CD4-positive, alpha-beta T cell treated with Interleukin-6 for 4 hours (primary cell): ENCODE results near the gene RBM33.

ENCODE experiments used
- DNase-seq: peaks from one replicate; pipeline ENCODE4 v3.0.0-alpha.2; 2020; ENCODE audit warnings: mixed read lengths

Gene RBM33

DNA sequence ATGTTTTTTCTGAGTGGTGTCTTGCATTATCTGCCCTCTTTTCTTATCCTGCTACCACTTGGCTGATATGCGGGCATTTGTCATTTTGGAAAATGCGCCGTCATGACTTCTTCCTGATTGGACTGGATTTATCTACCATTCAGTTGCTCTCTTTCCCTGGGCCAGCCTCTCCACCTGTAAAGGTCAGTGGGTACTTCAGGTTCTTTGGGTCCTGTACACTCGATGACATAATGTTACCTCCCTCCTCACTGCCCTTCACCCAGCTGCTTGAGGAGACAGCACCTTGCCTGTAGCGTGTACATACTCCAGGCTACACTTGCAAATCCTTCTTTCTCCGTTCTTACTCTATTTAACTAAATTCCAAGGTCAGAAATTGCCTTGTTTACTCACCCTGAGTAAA is 83.7 kb downstream of the RBM33 start:
- no peak for DNase-seq

DNA sequence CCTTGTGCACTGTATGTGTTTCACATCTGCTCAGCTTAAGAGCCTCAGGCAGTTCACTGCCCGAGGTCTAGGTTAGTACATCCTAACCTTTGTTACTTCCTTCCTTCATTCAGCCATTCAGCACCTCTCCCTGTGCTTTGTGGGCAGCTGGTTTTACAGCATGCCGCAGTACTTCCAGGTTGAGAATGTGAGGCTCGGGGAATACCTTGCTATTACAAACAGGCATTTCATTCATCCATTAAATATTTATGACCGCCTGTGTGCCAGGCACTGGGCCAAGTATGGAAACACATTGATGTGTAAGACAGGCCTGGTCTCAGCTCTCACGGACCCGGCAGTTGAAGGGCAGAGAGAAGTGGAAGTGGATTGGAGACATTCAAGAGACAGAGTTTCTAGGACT is 85.4 kb downstream of the RBM33 start:
- no peak for DNase-seq

DNA sequence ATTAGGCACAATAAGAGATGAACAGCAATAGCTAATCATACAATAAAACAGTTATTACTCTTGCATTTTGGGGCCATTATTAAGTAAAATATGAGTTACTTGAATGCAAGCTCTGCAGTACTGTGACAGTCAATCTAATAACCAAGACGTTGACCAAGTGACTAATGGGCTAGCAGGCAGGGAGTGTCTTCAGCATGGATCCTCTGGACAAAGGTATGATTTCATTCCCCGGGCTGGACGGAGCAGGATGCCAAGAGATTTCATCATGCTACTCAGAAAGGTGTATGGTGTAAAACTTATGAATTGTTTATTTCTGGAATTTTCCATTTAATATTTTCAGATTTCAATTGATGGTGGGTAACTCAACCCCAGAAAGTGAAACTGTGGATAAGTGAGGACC is 86.9 kb downstream of the RBM33 start:
- no peak for DNase-seq

DNA sequence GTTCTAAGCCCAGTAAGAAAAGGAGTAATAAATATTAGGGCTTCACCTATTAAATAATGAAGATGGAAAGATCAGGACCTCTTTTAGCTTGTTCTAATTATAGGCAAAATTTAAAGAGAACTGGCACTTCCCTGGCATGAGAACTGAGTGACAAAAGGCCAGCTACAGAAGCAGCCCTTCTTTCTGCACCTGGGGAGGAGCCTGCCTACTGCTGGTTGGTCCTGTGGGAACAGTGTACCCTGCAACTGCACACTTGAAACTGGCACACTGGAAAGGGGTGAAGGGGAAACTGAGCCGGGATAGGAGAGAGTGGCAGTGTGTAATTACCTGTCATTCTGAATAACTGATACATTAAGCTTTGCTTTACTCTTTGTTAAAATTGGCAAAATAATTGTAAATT is 87.4 kb downstream of the RBM33 start:
- no peak for DNase-seq

DNA sequence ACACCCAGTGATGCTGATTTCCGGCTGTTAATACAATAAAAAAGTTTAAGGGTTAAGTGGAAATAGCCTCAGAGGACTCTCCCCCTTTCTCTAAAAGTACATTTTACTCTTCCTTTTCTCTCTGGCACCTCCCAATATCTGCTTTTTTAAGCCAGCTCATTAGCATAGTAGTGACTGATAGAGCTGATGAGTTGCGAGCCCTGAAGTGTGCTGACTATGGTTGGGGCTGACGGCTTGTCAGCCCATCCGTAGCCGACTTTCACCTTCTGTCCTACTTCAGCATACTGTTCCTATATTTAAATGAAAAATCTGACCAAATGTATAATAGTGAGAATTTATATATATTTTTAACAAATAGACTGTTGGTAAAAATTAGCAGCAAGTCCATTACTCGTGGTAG is 87.8 kb downstream of the RBM33 start:
- no peak for DNase-seq

DNA sequence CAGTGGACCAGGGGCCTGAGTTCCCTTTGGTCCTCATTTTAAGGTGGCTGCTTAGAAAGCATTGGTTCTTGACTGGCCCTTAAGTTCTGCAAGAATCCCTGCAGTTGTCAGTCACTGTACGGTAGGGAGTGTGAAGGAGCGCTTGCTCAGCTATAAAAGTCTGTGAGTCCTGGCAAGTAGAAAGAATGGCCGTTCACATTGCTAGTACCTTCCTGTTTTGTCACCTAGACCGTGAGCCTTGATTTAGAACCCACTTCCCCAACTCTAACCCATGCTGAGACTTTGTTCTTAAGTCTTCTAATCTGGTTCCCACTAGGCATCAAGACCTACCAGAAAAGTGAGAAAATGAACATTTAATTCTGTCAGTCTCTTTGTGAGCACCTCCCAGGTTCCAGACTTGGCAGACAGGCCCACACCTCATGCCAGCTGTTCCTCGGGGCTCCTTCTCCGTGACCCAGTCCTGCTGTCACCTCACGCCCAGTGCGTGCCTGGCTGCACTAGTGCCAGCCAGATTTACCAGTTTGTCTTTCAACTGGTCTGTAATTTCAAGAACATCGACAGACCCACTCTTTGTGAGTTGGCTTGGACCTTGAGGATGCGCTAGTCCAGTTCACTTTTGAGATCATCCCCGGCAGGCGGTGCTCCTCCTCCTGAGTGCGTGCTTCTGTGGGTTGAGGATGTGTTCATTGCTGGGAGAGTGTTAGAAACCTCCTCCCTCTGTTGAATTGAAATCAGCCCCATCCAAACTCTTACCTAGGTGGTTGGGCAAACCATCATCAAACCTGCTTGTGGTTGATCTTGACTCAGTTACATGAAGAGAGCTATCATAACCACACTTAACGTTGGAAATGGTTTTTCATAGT is 89.4 kb downstream of the RBM33 start:
- DNase-seq, result no peak

DNA sequence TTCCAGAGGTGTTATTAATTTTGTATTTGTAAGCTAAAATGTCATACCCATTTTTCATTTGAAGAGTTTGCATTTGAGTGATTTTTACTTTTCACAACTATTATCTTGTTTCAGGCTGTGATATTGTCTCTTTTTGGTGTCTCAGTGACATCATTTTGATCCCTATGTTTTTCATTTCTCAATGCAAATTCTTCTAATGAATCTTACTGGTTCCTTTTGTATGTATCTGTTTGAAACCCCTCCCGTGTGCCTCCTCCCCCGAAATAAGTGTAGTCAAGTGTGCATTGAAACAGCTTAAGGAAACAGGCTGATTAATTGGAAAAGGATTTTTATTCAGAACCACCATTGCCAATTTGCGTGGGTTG is 90.0 kb downstream of the RBM33 start:
- no peak for DNase-seq

DNA sequence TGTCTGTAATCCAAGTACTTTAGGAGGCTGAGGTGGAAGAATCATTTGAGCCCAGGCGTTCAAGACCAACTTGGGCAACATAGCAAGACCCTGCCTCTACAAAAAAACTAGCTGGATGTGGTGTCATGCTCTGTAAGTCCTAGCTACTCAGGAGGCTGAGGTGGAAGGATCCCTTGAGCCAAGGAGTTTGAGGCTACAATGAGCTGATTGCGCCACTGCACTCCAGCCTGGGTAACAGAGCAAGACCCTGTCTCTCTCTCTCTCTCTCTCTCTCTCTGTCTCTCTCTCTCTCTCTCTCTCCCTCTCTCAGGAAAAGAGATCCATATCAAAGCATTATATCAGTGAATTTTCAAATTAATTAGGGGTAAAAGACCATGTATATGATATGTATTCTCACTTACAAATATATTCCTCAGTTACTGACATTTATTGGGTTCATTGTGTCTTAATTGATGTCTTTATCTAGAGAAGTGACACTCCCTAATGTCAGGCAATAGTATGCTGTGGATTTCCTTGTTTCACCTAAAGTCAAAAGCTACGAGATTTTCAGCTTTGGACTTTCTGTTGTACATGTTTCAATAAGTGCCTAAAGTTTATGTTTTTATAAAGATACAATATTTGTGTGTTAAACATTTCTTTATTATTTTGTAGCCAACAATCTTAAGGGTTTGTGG is 91.1 kb downstream of the RBM33 start:
- no peak for DNase-seq

DNA sequence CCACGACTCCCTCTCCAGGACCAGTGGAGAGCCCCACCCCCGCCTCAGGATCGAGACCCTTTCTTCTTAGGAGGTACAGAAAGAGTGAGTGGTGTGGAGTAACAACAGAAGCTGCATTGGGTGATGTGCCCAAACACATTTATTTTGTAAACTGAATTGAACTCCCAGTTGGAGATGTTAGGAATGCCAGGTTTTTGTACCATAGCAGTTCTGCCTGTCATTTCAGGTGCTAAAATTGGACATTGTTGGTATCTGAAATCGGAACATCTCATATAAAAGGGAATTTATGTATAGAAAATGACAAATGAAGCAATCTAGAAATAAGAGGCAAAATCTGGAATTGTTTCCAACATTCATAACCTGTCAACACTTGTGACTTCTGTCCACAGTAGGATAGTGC is 93.1 kb downstream of the RBM33 start:
- DNase-seq, result no peak

DNA sequence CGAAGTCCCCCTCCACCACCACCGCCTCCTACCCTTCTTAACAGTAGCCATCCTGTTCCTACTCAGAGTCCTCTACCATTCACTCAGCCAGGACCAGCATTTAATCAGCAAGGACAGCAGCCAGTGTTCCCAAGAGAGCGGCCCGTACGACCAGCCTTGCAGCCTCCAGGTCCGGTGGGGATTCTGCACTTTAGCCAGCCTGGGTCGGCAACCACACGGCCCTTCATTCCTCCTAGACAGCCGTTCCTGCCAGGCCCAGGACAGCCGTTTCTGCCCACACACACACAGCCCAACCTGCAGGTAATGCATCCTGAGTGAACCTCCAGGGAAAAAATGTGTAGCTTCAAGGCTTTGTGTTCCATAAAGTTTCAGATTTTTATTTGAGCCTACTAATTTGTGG is 93.6 kb downstream of the RBM33 start:
- DNase-seq, result no peak

DNA sequence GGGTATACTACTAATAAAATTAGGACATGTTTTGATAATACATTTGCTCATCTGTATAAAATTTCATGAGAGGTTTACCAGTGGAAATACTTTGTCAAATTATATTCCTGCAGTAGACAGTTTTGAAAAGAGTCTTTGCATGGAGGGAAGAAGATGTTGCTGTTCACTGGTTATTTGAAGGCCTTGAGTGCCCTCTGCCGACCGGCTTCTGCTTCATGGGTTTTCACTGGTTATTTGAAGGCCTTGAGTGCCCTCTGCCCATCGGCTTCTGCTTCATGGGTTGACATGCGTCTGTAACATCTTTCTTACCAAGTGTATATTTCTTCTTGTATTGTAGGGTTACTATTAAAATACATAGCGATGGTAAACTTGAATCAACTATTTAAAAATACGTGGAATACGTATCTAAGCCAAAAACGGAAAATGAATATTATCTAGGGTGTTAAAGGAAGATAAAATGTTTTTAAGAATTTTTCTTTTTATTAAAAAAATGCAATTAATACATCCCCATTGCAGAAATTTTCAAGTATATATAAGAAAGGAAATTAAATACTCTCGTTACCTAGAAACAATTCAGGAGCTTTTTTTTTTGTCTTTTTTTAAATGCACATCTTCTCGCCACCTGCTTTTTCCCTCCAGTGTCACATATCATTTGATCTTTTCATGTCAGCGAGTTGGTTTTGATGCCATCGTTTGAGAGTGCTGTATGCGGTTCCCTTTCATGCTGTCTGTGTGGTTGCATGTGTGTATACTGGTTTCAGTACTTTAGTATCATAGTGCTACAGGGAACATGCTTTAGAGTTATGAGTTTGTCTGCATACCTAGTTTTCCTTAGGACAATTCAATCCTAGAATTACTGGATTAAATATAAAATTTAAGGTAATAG is 94.4 kb downstream of the RBM33 start:
- DNase-seq, result peak; percentile 76

DNA sequence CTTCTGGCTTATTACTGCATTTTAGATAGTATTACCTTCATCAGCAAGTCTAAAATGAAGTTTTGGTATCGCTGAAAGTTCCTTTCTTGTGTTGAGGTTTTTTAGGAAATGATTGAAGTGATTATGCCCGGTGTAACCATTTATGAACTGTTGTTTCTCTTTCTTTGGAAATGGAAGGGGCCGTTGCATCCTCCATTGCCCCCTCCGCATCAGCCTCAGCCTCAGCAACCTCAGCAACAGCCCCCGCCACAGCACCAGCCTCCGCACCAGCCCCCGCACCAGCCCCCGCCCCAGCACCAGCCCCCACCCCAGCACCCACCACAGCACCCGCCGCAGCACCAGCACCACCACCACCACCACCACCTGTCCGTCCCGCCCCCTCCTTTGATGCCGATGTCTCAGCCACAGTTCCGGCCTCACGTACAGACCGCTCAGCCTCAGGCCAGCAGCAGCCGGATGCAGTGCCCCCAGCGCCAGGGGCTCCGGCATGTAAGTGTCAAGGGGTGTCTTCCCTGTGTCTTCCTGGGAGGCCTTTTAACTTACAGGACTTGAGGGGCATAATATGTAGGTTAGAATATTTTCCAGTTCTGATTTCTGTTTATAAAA is 95.2 kb downstream of the RBM33 start:
- peak; percentile 28 for DNase-seq

DNA sequence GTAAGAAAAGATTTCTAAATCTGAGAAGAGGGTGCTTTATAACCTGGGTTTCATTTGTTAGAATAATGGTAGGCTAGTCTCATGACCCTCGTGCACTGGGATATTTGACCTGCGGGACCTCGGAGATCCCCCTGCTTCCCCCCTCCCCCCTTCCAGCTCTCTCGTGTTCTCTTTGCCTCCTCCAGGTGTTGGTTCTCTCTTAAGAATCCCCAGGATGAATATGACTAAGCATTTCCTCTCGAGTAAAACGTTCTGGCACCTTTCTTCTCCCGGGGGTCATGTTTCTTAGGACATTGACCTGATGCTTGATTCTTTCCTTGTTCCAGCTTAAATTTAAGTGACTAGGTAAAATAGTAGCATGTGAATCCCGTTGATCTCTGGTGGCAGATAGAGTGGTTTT is 96.6 kb downstream of the RBM33 start:
- no peak for DNase-seq

DNA sequence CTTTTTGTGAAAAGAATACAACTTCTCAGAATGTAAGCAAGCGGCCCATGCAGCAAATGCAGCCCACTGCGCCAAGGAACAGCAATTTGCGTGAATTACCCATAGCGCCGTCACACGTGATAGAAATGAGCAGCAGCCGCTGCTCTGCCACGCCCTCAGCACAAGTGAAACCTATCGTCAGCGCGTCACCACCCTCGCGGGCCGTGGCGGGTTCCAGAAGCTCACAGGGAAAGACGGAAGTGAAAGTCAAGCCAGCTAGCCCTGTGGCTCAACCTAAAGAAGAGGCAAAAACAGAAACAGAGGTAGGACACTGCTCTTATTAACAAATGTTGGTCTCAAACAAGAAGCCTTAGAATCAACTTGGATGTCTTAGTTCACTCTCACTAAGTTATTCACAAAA is 97.3 kb downstream of the RBM33 start:
- DNase-seq, result no peak

DNA sequence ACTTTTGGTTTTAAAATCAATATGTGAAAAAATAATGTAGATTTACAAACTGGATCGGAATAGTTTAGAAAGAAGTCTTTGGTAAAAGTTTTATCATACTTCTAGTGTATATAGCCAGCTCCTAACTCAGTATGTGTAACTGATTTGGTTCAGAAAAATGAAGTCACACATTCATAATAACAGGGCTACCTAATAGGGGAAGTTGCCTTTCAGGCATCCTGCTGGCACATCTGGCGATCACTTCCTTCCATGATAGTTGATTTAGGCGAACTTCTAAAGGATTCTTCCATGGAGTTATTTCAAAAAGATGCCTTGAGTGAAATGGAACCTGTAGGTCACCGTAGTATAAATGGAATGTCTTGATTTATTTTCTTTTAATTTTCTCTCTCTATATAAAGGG is 98.7 kb downstream of the RBM33 start:
- no peak for DNase-seq

DNA sequence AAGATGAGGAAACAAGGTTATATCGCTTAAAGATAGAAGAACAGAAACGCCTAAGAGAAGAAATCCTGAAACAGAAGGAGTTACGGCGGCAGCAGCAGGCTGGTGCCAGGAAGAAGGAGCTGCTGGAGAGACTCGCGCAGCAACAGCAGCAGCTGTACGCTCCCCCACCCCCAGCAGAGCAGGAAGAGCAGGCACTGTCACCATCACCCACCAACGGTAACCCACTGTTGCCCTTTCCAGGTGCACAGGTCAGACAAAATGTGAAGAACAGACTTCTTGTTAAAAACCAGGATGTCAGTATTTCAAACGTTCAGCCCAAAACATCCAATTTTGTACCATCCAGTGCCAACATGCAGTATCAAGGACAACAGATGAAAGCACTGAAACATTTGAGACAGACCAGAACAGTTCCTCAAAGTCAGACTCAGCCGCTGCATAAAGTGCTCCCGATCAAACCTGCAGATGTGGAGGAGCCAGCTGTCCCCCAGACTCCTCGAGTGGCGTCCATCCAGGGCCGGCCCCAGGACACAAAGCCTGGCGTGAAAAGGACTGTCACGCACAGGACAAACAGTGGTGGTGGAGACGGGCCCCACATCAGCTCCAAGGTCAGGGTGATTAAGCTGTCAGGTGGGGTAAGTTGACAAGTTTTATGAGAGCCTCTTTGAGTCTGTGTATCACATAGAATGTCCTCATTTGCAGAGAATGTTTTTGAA is 100.7 kb downstream of the RBM33 start:
- DNase-seq, result no peak

DNA sequence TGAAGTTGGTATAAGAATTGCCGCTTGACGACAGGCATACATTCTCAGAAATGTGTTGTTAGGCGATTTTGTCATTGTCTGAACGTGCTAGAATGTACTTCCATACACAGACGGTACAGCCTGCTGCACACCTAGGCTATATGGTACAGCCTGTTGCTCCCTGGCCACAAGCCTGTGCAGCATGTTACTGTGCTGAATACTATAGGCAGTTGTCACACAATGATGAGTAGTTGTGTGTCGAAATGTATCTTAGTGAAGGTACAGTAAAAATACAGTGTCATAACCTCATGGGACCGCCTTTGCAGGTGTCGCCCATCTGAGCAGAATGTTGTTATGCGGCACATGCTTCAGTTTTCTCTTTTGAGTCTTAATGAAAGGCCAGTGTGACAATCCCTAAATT is 101.3 kb downstream of the RBM33 start:
- no peak for DNase-seq

DNA sequence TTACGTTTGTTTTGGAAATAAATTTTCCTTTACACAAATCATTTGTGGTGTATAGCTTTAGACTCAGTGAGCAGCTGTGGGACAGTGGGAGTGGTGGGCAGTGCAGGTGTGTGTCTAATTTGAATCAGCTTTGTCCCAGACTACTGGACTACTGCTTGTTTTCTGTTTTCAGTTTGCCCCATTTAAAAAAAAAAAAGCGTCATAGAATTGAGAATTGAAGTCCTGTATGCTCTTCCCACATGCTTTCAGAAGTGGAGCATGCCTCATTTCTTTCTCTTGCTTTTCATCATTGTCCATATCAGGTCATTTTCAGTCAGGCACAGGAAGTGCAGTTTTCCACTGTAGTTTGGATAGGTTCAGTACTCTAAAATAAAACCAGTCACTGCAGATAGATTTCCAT is 101.7 kb downstream of the RBM33 start:
- no peak for DNase-seq

DNA sequence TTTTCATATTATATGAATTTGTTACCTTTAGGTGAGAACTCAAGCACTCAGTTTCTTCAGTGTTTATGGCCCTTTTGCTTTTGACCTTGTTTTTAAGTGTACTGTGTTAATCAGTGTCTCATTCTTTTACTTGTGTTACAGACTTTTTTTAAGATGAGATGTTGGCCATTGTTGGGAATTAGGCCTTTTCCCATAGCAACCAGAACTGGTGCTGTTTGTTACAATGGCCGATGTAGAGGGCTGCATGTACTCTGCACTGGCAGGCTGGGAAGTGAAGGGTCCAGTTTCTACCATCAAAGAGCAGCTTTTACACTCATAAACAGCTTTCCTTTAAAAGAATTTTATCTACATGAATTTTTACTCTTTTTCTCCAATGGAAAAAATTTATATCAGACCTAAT is 102.7 kb downstream of the RBM33 start:
- no peak for DNase-seq

DNA sequence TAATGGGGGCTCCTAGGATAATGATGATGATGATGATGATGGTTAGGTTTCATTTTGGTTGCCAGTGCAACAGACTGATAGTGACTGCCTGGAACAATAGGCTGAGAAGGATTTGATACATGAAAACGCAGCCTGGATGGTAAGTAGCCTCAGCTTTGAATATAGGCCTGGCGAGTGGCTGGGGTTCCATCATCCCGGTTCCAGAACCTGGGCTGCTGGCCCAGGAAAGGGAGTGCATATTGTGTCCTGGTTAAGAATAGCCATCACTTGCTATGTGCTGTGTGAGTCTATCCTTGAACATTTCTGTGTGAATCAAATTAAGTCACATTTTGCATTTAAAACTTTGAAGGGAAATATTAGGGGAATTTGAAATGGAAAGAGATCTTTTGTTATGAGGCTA is 105.1 kb downstream of the RBM33 start:
- no peak for DNase-seq

DNA sequence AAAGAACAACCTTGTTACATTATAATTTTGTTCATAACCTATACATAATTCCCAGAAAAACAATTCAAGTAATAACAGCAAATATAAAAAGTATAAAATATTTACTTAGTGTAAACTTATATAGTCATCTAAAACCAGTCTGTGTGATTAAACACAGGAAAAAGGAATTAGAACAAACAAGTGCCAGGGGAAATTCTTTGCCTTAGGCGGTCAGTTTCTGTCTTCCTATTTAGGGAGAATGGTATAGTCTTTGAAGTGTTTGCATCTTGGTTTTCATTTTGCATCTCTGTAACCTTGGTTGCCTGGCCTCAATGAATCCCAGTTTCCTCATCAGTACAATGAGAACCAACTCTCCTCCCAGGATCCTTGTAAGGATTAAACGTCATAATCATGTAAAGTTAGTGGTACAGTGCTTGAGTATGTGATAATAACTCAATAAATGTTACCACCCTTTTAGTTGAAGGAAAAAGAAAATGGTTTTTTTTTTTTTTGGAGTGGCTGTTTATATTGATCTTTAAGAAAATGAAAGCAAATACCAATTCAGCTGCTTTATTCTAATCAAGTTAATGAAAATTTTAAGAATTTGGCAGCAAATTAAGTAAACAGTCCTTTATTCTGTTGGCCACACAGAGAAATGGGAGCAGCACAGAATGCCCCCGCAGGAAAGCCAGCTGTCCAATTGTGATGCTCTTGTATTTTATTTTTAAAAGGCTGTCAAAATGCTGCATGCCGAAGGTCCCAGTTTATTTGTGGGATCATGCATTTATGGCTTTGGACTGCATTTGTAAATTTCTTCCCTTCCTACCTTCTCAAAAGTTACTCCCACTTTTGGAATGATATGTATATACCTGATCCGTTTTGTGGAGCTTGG is 106.0 kb downstream of the RBM33 start:
- no peak for DNase-seq

DNA sequence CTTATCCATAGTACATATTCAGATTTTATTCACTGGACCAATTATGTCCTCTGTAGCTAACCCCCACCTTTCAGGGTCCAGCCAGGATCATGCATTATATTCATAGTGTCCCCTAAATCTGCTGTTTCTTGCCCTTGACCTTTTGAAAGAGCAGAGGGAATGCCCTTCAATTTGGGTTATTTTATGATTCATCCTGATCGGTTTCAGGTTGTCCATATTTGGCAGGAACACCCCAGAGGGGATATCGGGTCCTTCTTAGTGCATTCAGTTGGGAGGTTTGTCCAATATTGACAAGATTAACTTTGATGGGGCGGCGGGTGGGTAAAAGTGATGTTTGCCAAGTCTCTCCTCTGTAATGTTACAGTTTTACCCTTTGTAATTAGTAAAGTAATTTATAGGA is 106.9 kb downstream of the RBM33 start:
- DNase-seq, result no peak
